ENCODE data around the gene MAGI2. TPM values are rescaled to one million over a fixed set of nuclear protein-coding genes. Genes with fewer than 3 reads are reported as not detected.

MAGI2 gene
- total RNA-seq, 1 experiment from 2014 or later = 0.07 TPM

- BruUV-seq (replicated peaks) = no TSS peak
- DNase-seq (ENCODE audit: unreplicated experiment) = no peak
Observed at GRCh38 chr7:78124216-78124615, 1329.3 kb downstream of the MAGI2 start.

GRCh38 chr7:78121888-78122287, 1331.6 kb downstream of the MAGI2 start:
- CTCF ChIA-PET = no interaction called here

More at GRCh38 chr7:78124216-78124615, 1329.3 kb downstream of the MAGI2 start:
- Mint-ChIP-seq H3K27ac (ENCODE audit: low read depth, unreplicated experiment) (no peak overlapping the region), H3K27me3 (ENCODE audit: insufficient read depth, unreplicated experiment) (peaks cover 63% of the 10 kb centered on the region), H3K4me3 (ENCODE audit: unreplicated experiment) (no peak overlapping the region), H3K9me3 (ENCODE audit: unreplicated experiment) (no peaks in the 10 kb centered on the region), H3K4me1 (ENCODE audit: insufficient read depth, unreplicated experiment) (no peaks in the 10 kb centered on the region), H3K36me3 (ENCODE audit: insufficient read depth, unreplicated experiment) (no peaks in the 10 kb centered on the region)
- TF ChIP-seq CTCF (IDR thresholded peaks at IDR 0.05; ENCODE audit: unreplicated experiment) = no peak
- intact Hi-C loops (cut with micrococcal nuclease) = no loop called here
- CTCF ChIA-PET = no interaction called here
- POLR2A ChIA-PET = no interaction called here

DNA sequence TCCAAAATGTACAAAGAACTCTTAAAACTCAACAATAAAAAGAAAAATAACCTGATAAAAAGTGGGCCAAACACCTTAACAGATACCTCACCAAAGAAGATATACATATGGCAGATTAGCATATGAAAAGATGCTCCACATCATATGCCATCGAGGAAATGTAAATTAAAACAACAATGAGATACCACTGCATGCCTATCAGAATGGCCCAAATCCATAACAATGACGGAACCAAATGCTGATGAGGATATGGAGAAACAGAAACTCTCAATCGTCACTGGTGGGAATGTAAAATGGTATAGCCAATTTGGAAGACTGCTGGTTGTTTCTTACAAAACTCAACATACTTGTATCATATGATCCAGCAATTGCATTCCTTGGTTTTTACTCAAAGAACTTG, 1335.0 kb downstream of the MAGI2 start:
- no peaks in the 10 kb centered on the region for H3K9me3 Mint-ChIP-seq (ENCODE audit: unreplicated experiment)
- no peak for TF ChIP-seq CTCF (IDR thresholded peaks at IDR 0.05; ENCODE audit: unreplicated experiment)
- no TSS peak for BruUV-seq (replicated peaks)
- no peak overlapping the region for H3K27ac Mint-ChIP-seq (ENCODE audit: low read depth, unreplicated experiment)
- H3K4me3 Mint-ChIP-seq (ENCODE audit: unreplicated experiment) = no peak overlapping the region
- no peaks in the 10 kb centered on the region for H3K36me3 Mint-ChIP-seq (ENCODE audit: insufficient read depth, unreplicated experiment)
- ChIA-PET POLR2A (no interaction called here), CTCF (no interaction called here)
- H3K4me1 Mint-ChIP-seq (ENCODE audit: insufficient read depth, unreplicated experiment) = no peaks in the 10 kb centered on the region
- intact Hi-C loops (cut with micrococcal nuclease) = no loop called here
- DNase-seq (ENCODE audit: unreplicated experiment) = no peak
- peaks cover 67% of the 10 kb centered on the region for H3K27me3 Mint-ChIP-seq (ENCODE audit: insufficient read depth, unreplicated experiment)

More at GRCh38 chr7:78121888-78122287, 1331.6 kb downstream of the MAGI2 start:
- Mint-ChIP-seq H3K36me3 (ENCODE audit: insufficient read depth, unreplicated experiment) (no peaks in the 10 kb centered on the region), H3K4me3 (ENCODE audit: unreplicated experiment) (no peak overlapping the region), H3K27me3 (ENCODE audit: insufficient read depth, unreplicated experiment) (peaks cover 65% of the 10 kb centered on the region), H3K9me3 (ENCODE audit: unreplicated experiment) (no peaks in the 10 kb centered on the region), H3K4me1 (ENCODE audit: insufficient read depth, unreplicated experiment) (no peaks in the 10 kb centered on the region), H3K27ac (ENCODE audit: low read depth, unreplicated experiment) (no peak overlapping the region)
- POLR2A ChIA-PET = interaction anchor here (0.5 kb wide), 1 partner anchor 287 kb away, joined by 3 read pairs; no protein-coding TSS in a partner anchor
- no TSS peak for BruUV-seq (replicated peaks)
- intact Hi-C loops (cut with micrococcal nuclease) = no loop called here
- DNase-seq (ENCODE audit: unreplicated experiment) = no peak
- TF ChIP-seq CTCF (IDR thresholded peaks at IDR 0.05; ENCODE audit: unreplicated experiment) = no peak

GRCh38 chr7:78115876-78116275, 1337.6 kb downstream of the MAGI2 start:
- no peak for DNase-seq (ENCODE audit: unreplicated experiment)
- H3K9me3 Mint-ChIP-seq (ENCODE audit: unreplicated experiment) = no peaks in the 10 kb centered on the region
- H3K27ac Mint-ChIP-seq (ENCODE audit: low read depth, unreplicated experiment) = no peak overlapping the region
- H3K4me1 Mint-ChIP-seq (ENCODE audit: insufficient read depth, unreplicated experiment) = no peaks in the 10 kb centered on the region
- BruUV-seq (replicated peaks) = no TSS peak
- H3K36me3 Mint-ChIP-seq (ENCODE audit: insufficient read depth, unreplicated experiment) = no peaks in the 10 kb centered on the region
- no peak overlapping the region for H3K4me3 Mint-ChIP-seq (ENCODE audit: unreplicated experiment)
- no peak for TF ChIP-seq CTCF (IDR thresholded peaks at IDR 0.05; ENCODE audit: unreplicated experiment)
- CTCF ChIA-PET = no interaction called here
- intact Hi-C loops (cut with micrococcal nuclease) = no loop called here
- H3K27me3 Mint-ChIP-seq (ENCODE audit: insufficient read depth, unreplicated experiment) = peaks cover 73% of the 10 kb centered on the region
- POLR2A ChIA-PET = no interaction called here

Data from MCF 10A (cell line).